K562 treated with DMSO at 1 percent for 12 hours (cell line): ENCODE measurements around the gene NUDCD3. TPM values are rescaled to one million over a fixed set of nuclear protein-coding genes. Genes with fewer than 3 reads are reported as not detected.

Experiments used
- total RNA-seq: library from RNA; unstranded; fragments of 300-600 nt; gene quantifications from 2 replicates; pipeline ENCODE4 v1.2.3, GENCODE V29; 2022; ENCODE audit not compliant: insufficient read depth

The NUDCD3 gene
- total RNA-seq: 19.8 and 20.1 TPM in 2 replicates

GRCh38 chr7:44490351-44491200 lies at the start of gene NUDCD3:
NUDCD3 (minus strand) TSS chr7:44490658; CDS start chr7:44490600, 58 bp downstream.

Other genes with a start within 250 kb of the NUDCD3 start
- gene CAMK2B, start 165.1 kb downstream of the NUDCD3 start, total RNA-seq: not detected in 2 replicates
- gene NPC1L1, start 50.7 kb upstream of the NUDCD3 start, total RNA-seq: 0.51 TPM in 1 of 2 replicates, not detected in the other
- 64.7 and 77.4 TPM in 2 replicates for gene DDX56, start 83.2 kb upstream of the NUDCD3 start, total RNA-seq
- 35.5 and 66.0 TPM in 2 replicates for gene TMED4, start 91.6 kb upstream of the NUDCD3 start, total RNA-seq
- 48.4 and 83.6 TPM in 2 replicates for gene OGDH, start 116.0 kb upstream of the NUDCD3 start, total RNA-seq